Inflammatory macrophage treated with lipopolysaccharide for 1 hour (primary cell): ENCODE data around the gene PALD1.

ENCODE experiments used
- DNase-seq, 2 donors: peaks; one replicate each; pipeline ENCODE4 v3.0.0-alpha.2; 2020 to 2022

Gene PALD1

GRCh38 chr10:70538195-70538520 lies 59.6 kb downstream of the PALD1 start:
- DNase-seq, result no peak

GRCh38 chr10:70538731-70539338 lies 60.3 kb downstream of the PALD1 start:
- no peak for DNase-seq

- DNase-seq, result no peak
Observed at GRCh38 chr10:70539471-70539870, 60.9 kb downstream of the PALD1 start.

- DNase-seq, result peak in 1 of 2 donors; percentile 33
Observed at GRCh38 chr10:70540089-70540788, 61.7 kb downstream of the PALD1 start.

GRCh38 chr10:70540789-70541360 lies 62.3 kb downstream of the PALD1 start:
- no peak for DNase-seq

GRCh38 chr10:70541736-70542564 lies 63.4 kb downstream of the PALD1 start:
- no peak for DNase-seq

GRCh38 chr10:70542565-70542938 lies 64.0 kb downstream of the PALD1 start:
- no peak for DNase-seq

- no peak for DNase-seq
Observed at GRCh38 chr10:70543911-70544310, 65.3 kb downstream of the PALD1 start.

GRCh38 chr10:70544431-70545340 lies 66.1 kb downstream of the PALD1 start:
- DNase-seq, result peak; percentile 40 to 71

GRCh38 chr10:70546584-70546983 lies 68.0 kb downstream of the PALD1 start:
- DNase-seq, result no peak

GRCh38 chr10:70549351-70549961 lies 70.9 kb downstream of the PALD1 start:
- no peak for DNase-seq

- DNase-seq, result peak; percentile 39 to 90
Observed at GRCh38 chr10:70549962-70550458, 71.4 kb downstream of the PALD1 start.

GRCh38 chr10:70550459-70550858 lies 71.9 kb downstream of the PALD1 start:
- DNase-seq, result no peak

- DNase-seq, result no peak
Observed at GRCh38 chr10:70551466-70551865, 72.9 kb downstream of the PALD1 start.

- DNase-seq, result no peak
Observed at GRCh38 chr10:70551971-70552422, 73.4 kb downstream of the PALD1 start.

GRCh38 chr10:70552586-70552985 lies 74.0 kb downstream of the PALD1 start:
- DNase-seq, result no peak

GRCh38 chr10:70555371-70555770 lies 76.8 kb downstream of the PALD1 start:
- DNase-seq, result no peak

GRCh38 chr10:70557086-70557845 lies 78.7 kb downstream of the PALD1 start:
- DNase-seq, result no peak

- DNase-seq, result no peak
Observed at GRCh38 chr10:70557876-70558275, 79.3 kb downstream of the PALD1 start.

GRCh38 chr10:70558295-70558694 lies 79.7 kb downstream of the PALD1 start:
- no peak for DNase-seq
